WTC11 (cell line): Measurements from ENCODE around the gene PLS1. TPM values are rescaled to one million over a fixed set of nuclear protein-coding genes. Genes with fewer than 3 reads are reported as not detected.

ENCODE experiments used
- ATAC-seq: fragments of 200-7000 bp; cut with Tn5 transposase; 2 replicates; pipeline ENCODE4 v1.10.0; 2021; ENCODE audit warnings: mild to moderate bottlenecking, moderate library complexity
- CTCF ChIA-PET: fragments of 300-600 bp; sonication (Branson Sonifier 250); formaldehyde crosslinking; loops from one replicate; lab custom pipeline; 2021; ENCODE audit warnings: antibody characterized with exemption; lab: Charles Lee
- POLR2A ChIA-PET: fragments of 350-600 bp; sonication (Branson Sonifier 250); formaldehyde crosslinking; loops from one replicate; lab custom pipeline; 2021; ENCODE audit warnings: antibody characterized with exemption; lab: Charles Lee
- DNase-seq: peaks from one replicate; pipeline ENCODE4 v3.0.0; 2021; ENCODE audit warnings: low spot score
- H3K27ac Mint-ChIP-seq: 2 replicates; pipeline ENCODE4 v1.8.0; 2021; ENCODE audit warnings: mixed read lengths
- H3K27me3 Mint-ChIP-seq: 2 replicates; pipeline ENCODE4 v1.8.0; 2021; ENCODE audit warnings: low read depth, mild to moderate bottlenecking, moderate library complexity, mixed read lengths
- H3K36me3 Mint-ChIP-seq: 2 replicates; pipeline ENCODE4 v1.8.0; 2021; ENCODE audit warnings: mixed read lengths
- H3K4me1 Mint-ChIP-seq: 2 replicates; pipeline ENCODE4 v1.8.0; 2022; ENCODE audit warnings: mixed read lengths
- H3K4me3 Mint-ChIP-seq: 2 replicates; pipeline ENCODE4 v1.8.0; 2021; ENCODE audit warnings: mild to moderate bottlenecking, moderate library complexity, mixed read lengths
- H3K9me3 Mint-ChIP-seq: 2 replicates; pipeline ENCODE4 v1.8.0; 2021; ENCODE audit warnings: mixed read lengths
- ELF4 ChIP-seq: sonication (generic); formaldehyde crosslinking; IDR thresholded peaks from 2 replicates; pipeline ENCODE4 v1.8.1; 2022; ENCODE audit warnings: low read depth, mild to moderate bottlenecking, moderate library complexity, missing genetic modification reagents
- EMX1 ChIP-seq: fragments of 250-450 bp; sonication (Bioruptor Pico); IDR thresholded peaks from 2 replicates; pipeline ENCODE4 v1.8.0; 2021; ENCODE audit warnings: mild to moderate bottlenecking
- GRHL2 ChIP-seq: fragments of 250-450 bp; sonication (Bioruptor Pico); IDR thresholded peaks from 2 replicates; pipeline ENCODE4 v1.8.0; 2022; ENCODE audit warnings: mild to moderate bottlenecking, moderate library complexity; ENCODE audit not compliant: insufficient replicate concordance, severe bottlenecking
- GTF2I ChIP-seq: fragments of 250-450 bp; sonication (Bioruptor Pico); conservative IDR thresholded peaks from 2 replicates; pipeline ENCODE4 v1.4.0; 2021; ENCODE audit warnings: mild to moderate bottlenecking
- KAT7 ChIP-seq: sonication (generic); formaldehyde crosslinking; IDR thresholded peaks from 2 replicates; pipeline ENCODE4 v1.8.1; 2023; ENCODE audit warnings: missing genetic modification reagents, mild to moderate bottlenecking, borderline replicate concordance
- NR1H2 ChIP-seq: sonication (generic); formaldehyde crosslinking; IDR thresholded peaks from 2 replicates; pipeline ENCODE4 v1.9.0; 2021; ENCODE audit warnings: mild to moderate bottlenecking, moderate library complexity, missing genetic modification reagents
- NR3C1 ChIP-seq: sonication (generic); formaldehyde crosslinking; conservative IDR thresholded peaks from 2 replicates; pipeline ENCODE4 v1.8.1; 2023; ENCODE audit warnings: low read depth, mild to moderate bottlenecking, missing genetic modification reagents
- TEAD4 ChIP-seq: sonication (generic); formaldehyde crosslinking; IDR thresholded peaks from 2 replicates; pipeline ENCODE4 v1.8.0; 2022; ENCODE audit warnings: mild to moderate bottlenecking, missing genetic modification reagents
- ZNF219 ChIP-seq: sonication (generic); formaldehyde crosslinking; IDR thresholded peaks from 2 replicates; pipeline ENCODE4 v1.8.0; 2023; ENCODE audit warnings: missing genetic modification reagents, mild to moderate bottlenecking, borderline replicate concordance
- total RNA-seq: library from RNA; stranded (reverse); gene quantifications from 3 replicates; pipeline ENCODE4 v1.2.3, GENCODE V29; 2021
- TF ChIP-seq, protein P1 (sequence below): fragments of 250-450 bp; sonication (Bioruptor Pico); conservative IDR thresholded peaks from 2 replicates; pipeline ENCODE4 v1.9.0; 2021; ENCODE audit warnings: mild to moderate bottlenecking
- TF ChIP-seq, protein P2 (sequence below): sonication (generic); formaldehyde crosslinking; IDR thresholded peaks from 2 replicates; pipeline ENCODE4 v1.8.0; 2023; ENCODE audit warnings: missing genetic modification reagents, mild to moderate bottlenecking, borderline replicate concordance
- TF ChIP-seq, protein P3 (sequence below): sonication (generic); formaldehyde crosslinking; IDR thresholded peaks from 2 replicates; pipeline ENCODE4 v1.8.1; 2023; ENCODE audit warnings: mild to moderate bottlenecking, missing genetic modification reagents, borderline replicate concordance
- TF ChIP-seq, protein P4 (sequence below): sonication (generic); formaldehyde crosslinking; IDR thresholded peaks from 2 replicates; pipeline ENCODE4 v1.8.0; 2023; ENCODE audit warnings: mild to moderate bottlenecking, missing genetic modification reagents
- TF ChIP-seq, protein P5 (sequence below): sonication (generic); formaldehyde crosslinking; IDR thresholded peaks from 2 replicates; pipeline ENCODE4 v1.8.1; 2023; ENCODE audit warnings: mild to moderate bottlenecking, missing genetic modification reagents

The PLS1 gene
- total RNA-seq, 1 experiment from 2014 or later = 26.4 TPM

DNA sequence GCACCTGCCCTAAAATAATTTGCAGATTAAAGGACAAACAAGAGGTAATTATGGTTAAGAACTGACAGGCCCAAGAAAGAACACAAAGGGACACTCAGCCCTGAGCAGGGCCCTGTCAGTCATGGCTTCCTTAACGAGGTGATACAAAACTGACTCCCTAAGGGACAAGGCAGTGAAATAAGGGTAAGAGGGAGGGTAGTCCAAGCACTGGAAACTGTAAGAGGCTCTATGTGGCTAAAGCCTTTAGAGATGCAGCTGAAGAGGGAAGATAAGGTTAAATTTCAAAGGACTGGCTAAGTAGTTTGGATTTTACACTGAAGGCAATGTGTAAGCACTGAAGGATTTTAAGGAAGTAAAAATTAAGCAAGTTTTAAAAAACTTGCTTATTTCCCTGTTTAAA lies 21.5 kb upstream of the PLS1 start:
- ATAC-seq = no peak
- ChIA-PET CTCF (no interaction called here), POLR2A (interaction anchor here (0.7 kb wide), 1 partner anchor 10 kb away, joined by 5 read pairs; no protein-coding TSS in a partner anchor)
- 0 out of 2 replicates have a peak overlapping the region, but pooled peaks have one; percentile 47 for H3K27ac Mint-ChIP-seq
- no peaks in the 10 kb centered on the region for H3K9me3 Mint-ChIP-seq
- DNase-seq = no peak
- no peak overlapping the region for H3K4me3 Mint-ChIP-seq
- no peak for TF ChIP-seq GRHL2 (CRISPR knock-in tag)
- TF ChIP-seq, protein P1, sequence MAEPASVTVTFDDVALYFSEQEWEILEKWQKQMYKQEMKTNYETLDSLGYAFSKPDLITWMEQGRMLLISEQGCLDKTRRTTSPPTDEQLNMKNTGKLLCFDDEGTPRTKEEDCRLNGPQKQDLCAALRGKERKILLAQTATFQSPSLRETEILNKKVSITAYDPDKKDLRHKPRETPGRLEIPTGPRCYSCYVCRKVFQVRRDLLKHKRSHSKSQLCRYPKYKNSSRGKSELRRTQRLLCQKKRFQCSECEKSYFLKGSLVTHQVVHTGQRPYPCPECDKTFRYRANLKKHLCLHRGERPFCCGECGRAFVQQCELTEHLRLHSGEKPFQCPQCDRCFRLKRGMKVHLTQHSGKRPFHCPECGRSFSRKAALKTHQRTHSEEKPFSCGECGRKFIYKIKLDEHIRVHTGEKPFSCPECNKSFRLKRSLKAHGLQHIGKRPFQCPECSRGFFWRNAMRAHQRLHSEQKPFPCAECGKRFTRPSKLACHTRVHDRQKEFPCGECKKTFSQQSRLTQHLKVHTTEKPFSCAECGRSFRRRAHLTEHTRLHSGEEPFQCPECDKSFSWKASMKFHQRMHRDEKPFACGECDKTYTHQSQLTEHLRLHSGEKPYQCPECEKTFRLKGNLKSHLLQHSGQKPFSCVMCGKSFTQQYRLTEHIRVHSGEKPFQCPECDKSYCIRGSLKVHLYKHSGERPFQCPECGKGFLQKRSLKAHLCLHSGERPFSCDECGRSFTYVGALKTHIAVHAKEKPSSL = no peak
- TF ChIP-seq NR1H2 (CRISPR knock-in tag) = no peak
- TF ChIP-seq, protein P2, sequence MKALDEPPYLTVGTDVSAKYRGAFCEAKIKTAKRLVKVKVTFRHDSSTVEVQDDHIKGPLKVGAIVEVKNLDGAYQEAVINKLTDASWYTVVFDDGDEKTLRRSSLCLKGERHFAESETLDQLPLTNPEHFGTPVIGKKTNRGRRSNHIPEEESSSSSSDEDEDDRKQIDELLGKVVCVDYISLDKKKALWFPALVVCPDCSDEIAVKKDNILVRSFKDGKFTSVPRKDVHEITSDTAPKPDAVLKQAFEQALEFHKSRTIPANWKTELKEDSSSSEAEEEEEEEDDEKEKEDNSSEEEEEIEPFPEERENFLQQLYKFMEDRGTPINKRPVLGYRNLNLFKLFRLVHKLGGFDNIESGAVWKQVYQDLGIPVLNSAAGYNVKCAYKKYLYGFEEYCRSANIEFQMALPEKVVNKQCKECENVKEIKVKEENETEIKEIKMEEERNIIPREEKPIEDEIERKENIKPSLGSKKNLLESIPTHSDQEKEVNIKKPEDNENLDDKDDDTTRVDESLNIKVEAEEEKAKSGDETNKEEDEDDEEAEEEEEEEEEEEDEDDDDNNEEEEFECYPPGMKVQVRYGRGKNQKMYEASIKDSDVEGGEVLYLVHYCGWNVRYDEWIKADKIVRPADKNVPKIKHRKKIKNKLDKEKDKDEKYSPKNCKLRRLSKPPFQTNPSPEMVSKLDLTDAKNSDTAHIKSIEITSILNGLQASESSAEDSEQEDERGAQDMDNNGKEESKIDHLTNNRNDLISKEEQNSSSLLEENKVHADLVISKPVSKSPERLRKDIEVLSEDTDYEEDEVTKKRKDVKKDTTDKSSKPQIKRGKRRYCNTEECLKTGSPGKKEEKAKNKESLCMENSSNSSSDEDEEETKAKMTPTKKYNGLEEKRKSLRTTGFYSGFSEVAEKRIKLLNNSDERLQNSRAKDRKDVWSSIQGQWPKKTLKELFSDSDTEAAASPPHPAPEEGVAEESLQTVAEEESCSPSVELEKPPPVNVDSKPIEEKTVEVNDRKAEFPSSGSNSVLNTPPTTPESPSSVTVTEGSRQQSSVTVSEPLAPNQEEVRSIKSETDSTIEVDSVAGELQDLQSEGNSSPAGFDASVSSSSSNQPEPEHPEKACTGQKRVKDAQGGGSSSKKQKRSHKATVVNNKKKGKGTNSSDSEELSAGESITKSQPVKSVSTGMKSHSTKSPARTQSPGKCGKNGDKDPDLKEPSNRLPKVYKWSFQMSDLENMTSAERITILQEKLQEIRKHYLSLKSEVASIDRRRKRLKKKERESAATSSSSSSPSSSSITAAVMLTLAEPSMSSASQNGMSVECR (CRISPR knock-in tag) = no peak
- no peak for TF ChIP-seq TEAD4
- TF ChIP-seq GTF2I = no peak
- TF ChIP-seq ELF4 = no peak
- TF ChIP-seq, protein P3, sequence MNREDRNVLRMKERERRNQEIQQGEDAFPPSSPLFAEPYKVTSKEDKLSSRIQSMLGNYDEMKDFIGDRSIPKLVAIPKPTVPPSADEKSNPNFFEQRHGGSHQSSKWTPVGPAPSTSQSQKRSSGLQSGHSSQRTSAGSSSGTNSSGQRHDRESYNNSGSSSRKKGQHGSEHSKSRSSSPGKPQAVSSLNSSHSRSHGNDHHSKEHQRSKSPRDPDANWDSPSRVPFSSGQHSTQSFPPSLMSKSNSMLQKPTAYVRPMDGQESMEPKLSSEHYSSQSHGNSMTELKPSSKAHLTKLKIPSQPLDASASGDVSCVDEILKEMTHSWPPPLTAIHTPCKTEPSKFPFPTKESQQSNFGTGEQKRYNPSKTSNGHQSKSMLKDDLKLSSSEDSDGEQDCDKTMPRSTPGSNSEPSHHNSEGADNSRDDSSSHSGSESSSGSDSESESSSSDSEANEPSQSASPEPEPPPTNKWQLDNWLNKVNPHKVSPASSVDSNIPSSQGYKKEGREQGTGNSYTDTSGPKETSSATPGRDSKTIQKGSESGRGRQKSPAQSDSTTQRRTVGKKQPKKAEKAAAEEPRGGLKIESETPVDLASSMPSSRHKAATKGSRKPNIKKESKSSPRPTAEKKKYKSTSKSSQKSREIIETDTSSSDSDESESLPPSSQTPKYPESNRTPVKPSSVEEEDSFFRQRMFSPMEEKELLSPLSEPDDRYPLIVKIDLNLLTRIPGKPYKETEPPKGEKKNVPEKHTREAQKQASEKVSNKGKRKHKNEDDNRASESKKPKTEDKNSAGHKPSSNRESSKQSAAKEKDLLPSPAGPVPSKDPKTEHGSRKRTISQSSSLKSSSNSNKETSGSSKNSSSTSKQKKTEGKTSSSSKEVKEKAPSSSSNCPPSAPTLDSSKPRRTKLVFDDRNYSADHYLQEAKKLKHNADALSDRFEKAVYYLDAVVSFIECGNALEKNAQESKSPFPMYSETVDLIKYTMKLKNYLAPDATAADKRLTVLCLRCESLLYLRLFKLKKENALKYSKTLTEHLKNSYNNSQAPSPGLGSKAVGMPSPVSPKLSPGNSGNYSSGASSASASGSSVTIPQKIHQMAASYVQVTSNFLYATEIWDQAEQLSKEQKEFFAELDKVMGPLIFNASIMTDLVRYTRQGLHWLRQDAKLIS (CRISPR knock-in tag) = no peak
- TF ChIP-seq, protein P4, sequence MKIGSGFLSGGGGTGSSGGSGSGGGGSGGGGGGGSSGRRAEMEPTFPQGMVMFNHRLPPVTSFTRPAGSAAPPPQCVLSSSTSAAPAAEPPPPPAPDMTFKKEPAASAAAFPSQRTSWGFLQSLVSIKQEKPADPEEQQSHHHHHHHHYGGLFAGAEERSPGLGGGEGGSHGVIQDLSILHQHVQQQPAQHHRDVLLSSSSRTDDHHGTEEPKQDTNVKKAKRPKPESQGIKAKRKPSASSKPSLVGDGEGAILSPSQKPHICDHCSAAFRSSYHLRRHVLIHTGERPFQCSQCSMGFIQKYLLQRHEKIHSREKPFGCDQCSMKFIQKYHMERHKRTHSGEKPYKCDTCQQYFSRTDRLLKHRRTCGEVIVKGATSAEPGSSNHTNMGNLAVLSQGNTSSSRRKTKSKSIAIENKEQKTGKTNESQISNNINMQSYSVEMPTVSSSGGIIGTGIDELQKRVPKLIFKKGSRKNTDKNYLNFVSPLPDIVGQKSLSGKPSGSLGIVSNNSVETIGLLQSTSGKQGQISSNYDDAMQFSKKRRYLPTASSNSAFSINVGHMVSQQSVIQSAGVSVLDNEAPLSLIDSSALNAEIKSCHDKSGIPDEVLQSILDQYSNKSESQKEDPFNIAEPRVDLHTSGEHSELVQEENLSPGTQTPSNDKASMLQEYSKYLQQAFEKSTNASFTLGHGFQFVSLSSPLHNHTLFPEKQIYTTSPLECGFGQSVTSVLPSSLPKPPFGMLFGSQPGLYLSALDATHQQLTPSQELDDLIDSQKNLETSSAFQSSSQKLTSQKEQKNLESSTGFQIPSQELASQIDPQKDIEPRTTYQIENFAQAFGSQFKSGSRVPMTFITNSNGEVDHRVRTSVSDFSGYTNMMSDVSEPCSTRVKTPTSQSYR (CRISPR knock-in tag) = no peak
- no peak for TF ChIP-seq ZNF219 (CRISPR knock-in tag)
- TF ChIP-seq, protein P5, sequence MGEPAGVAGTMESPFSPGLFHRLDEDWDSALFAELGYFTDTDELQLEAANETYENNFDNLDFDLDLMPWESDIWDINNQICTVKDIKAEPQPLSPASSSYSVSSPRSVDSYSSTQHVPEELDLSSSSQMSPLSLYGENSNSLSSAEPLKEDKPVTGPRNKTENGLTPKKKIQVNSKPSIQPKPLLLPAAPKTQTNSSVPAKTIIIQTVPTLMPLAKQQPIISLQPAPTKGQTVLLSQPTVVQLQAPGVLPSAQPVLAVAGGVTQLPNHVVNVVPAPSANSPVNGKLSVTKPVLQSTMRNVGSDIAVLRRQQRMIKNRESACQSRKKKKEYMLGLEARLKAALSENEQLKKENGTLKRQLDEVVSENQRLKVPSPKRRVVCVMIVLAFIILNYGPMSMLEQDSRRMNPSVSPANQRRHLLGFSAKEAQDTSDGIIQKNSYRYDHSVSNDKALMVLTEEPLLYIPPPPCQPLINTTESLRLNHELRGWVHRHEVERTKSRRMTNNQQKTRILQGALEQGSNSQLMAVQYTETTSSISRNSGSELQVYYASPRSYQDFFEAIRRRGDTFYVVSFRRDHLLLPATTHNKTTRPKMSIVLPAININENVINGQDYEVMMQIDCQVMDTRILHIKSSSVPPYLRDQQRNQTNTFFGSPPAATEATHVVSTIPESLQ (CRISPR knock-in tag) = no peak
- TF ChIP-seq NR3C1 (CRISPR knock-in tag) = no peak
- TF ChIP-seq EMX1 (CRISPR knock-in tag) = no peak
- no peak for TF ChIP-seq KAT7
- no peaks in the 10 kb centered on the region for H3K27me3 Mint-ChIP-seq
- peaks cover 4% of the 10 kb centered on the region; the same call in 1 of the 2 replicates for H3K36me3 Mint-ChIP-seq
- H3K4me1 Mint-ChIP-seq = peaks cover 31% of the 10 kb centered on the region
